ENCODE measurements around the gene PARD3B. TPM values are rescaled to one million over a fixed set of nuclear protein-coding genes. Genes with fewer than 3 reads are reported as not detected.
A peak's percentile ranks its signal among the peaks of the same experiment; 100 is the strongest.

Gene PARD3B
- total RNA-seq, 1 experiment from 2014 or later: 3.9 TPM

- H3K4me3 ChIP-seq (ENCODE audit: low read length): peak overlapping the region; percentile 25; the same call in 1 of the 2 replicates
- CTCF ChIA-PET: interaction anchor here (0.5 to 1.3 kb wide), 3 partner anchors 48 to 836 kb away, joined by 3 to 4 read pairs (median 3); no protein-coding TSS in a partner anchor
- H3K4me1 ChIP-seq (ENCODE audit: insufficient read depth, low read length): peaks cover 28% of the 10 kb centered on the region
- peak overlapping the region; percentile 57 for H3K27ac ChIP-seq (ENCODE audit: low read length)
- H3K4me2 ChIP-seq (ENCODE audit: low read length): peak overlapping the region; percentile 73
- no peaks in the 10 kb centered on the region for H3K9me2 ChIP-seq (replicated peaks; ENCODE audit: low read length)
- no peaks in the 10 kb centered on the region for H3F3A ChIP-seq (ENCODE audit: low read length, unreplicated experiment)
- TF ChIP-seq EZH2 (IDR thresholded peaks at IDR 0.05; ENCODE audit: low read length, unreplicated experiment): no peak
- TF ChIP-seq EZH2phosphoT487 (IDR thresholded peaks at IDR 0.05; ENCODE audit: borderline replicate concordance, low read length): no peak
- TF ChIP-seq CTCF (conservative IDR thresholded peaks at IDR 0.05; ENCODE audit: low read depth, low read length): no peak
- intact Hi-C loops (cut with micrococcal nuclease): loop anchor here (5.0 to 10.0 kb wide), 6 partner anchors 46 to 698 kb away; no protein-coding TSS in a partner anchor
- H3K79me2 ChIP-seq (ENCODE audit: low read length): no peaks in the 10 kb centered on the region
- H3K9ac ChIP-seq (ENCODE audit: low read length): no peak overlapping the region
- DNase-seq (peak; percentile 84), ATAC-seq (peak; percentile 93)
- H3K36me3 ChIP-seq (ENCODE audit: low read depth, low read length): no peaks in the 10 kb centered on the region
- POLR2A ChIA-PET (ENCODE audit: unreplicated experiment): interaction anchor here (0.5 to 0.7 kb wide), 3 partner anchors 99 to 842 kb away, joined by 3 to 4 read pairs (median 3); no protein-coding TSS in a partner anchor
- peak overlapping the region; percentile 11; the same call in 1 of the 2 replicates for H2AFZ ChIP-seq (ENCODE audit: low read length)
- no TSS peak for BruUV-seq (replicated peaks)
- H4K20me1 ChIP-seq (ENCODE audit: low read length): no peaks in the 10 kb centered on the region
- no peaks in the 10 kb centered on the region for H3K27me3 ChIP-seq (ENCODE audit: low read length)
- no peaks in the 10 kb centered on the region for H3K9me3 ChIP-seq (ENCODE audit: low read length)
These were observed 297.6 kb downstream of the PARD3B start for GRCh38 chr2:204842661-204843485.

GRCh38 chr2:204846471-204846870, 301.2 kb downstream of the PARD3B start:
- ChIA-PET POLR2A (ENCODE audit: unreplicated experiment) (no interaction called here), CTCF (no interaction called here)
- TF ChIP-seq CTCF (conservative IDR thresholded peaks at IDR 0.05; ENCODE audit: low read depth, low read length) (no peak), EZH2 (IDR thresholded peaks at IDR 0.05; ENCODE audit: low read length, unreplicated experiment) (no peak), EZH2phosphoT487 (IDR thresholded peaks at IDR 0.05; ENCODE audit: borderline replicate concordance, low read length) (no peak)
- no peak overlapping the region for H3K4me2 ChIP-seq (ENCODE audit: low read length)
- no peak for ATAC-seq
- BruUV-seq (replicated peaks): no TSS peak
- H3K27ac ChIP-seq (ENCODE audit: low read length): no peak overlapping the region
- intact Hi-C loops (cut with micrococcal nuclease): loop anchor here (10.0 kb wide), 2 partner anchors 312 to 702 kb away; no protein-coding TSS in a partner anchor
- H3F3A ChIP-seq (ENCODE audit: low read length, unreplicated experiment): no peaks in the 10 kb centered on the region
- no peak overlapping the region for H3K9ac ChIP-seq (ENCODE audit: low read length)
- H3K9me2 ChIP-seq (replicated peaks; ENCODE audit: low read length): no peaks in the 10 kb centered on the region
- no peaks in the 10 kb centered on the region for H3K27me3 ChIP-seq (ENCODE audit: low read length)
- peaks cover 37% of the 10 kb centered on the region for H3K4me1 ChIP-seq (ENCODE audit: insufficient read depth, low read length)
- H3K9me3 ChIP-seq (ENCODE audit: low read length): no peaks in the 10 kb centered on the region
- no peaks in the 10 kb centered on the region for H3K79me2 ChIP-seq (ENCODE audit: low read length)
- DNase-seq: no peak
- no peaks in the 10 kb centered on the region for H4K20me1 ChIP-seq (ENCODE audit: low read length)
- no peaks in the 10 kb centered on the region for H3K36me3 ChIP-seq (ENCODE audit: low read depth, low read length)
- H3K4me3 ChIP-seq (ENCODE audit: low read length): no peak overlapping the region
- no peak overlapping the region for H2AFZ ChIP-seq (ENCODE audit: low read length)

GRCh38 chr2:204849892-204850291, 304.6 kb downstream of the PARD3B start:
- H3K36me3 ChIP-seq (ENCODE audit: low read depth, low read length): no peaks in the 10 kb centered on the region
- DNase-seq (peak; percentile 74), ATAC-seq (no peak)
- H3K4me3 ChIP-seq (ENCODE audit: low read length): no peak overlapping the region
- no peaks in the 10 kb centered on the region for H3F3A ChIP-seq (ENCODE audit: low read length, unreplicated experiment)
- POLR2A ChIA-PET (ENCODE audit: unreplicated experiment): no interaction called here
- peaks cover 8% of the 10 kb centered on the region for H3K4me1 ChIP-seq (ENCODE audit: insufficient read depth, low read length)
- no peaks in the 10 kb centered on the region for H3K9me2 ChIP-seq (replicated peaks; ENCODE audit: low read length)
- no peaks in the 10 kb centered on the region for H4K20me1 ChIP-seq (ENCODE audit: low read length)
- H3K79me2 ChIP-seq (ENCODE audit: low read length): no peaks in the 10 kb centered on the region
- no peaks in the 10 kb centered on the region for H3K27me3 ChIP-seq (ENCODE audit: low read length)
- no peak for TF ChIP-seq CTCF (conservative IDR thresholded peaks at IDR 0.05; ENCODE audit: low read depth, low read length)
- TF ChIP-seq EZH2 (IDR thresholded peaks at IDR 0.05; ENCODE audit: low read length, unreplicated experiment): no peak
- TF ChIP-seq EZH2phosphoT487 (IDR thresholded peaks at IDR 0.05; ENCODE audit: borderline replicate concordance, low read length): no peak
- no TSS peak for BruUV-seq (replicated peaks)
- H3K4me2 ChIP-seq (ENCODE audit: low read length): no peak overlapping the region
- no peak overlapping the region for H3K9ac ChIP-seq (ENCODE audit: low read length)
- H3K27ac ChIP-seq (ENCODE audit: low read length): no peak overlapping the region
- H3K9me3 ChIP-seq (ENCODE audit: low read length): no peaks in the 10 kb centered on the region
- H2AFZ ChIP-seq (ENCODE audit: low read length): no peak overlapping the region
- intact Hi-C loops (cut with micrococcal nuclease): loop anchor here (10.0 kb wide), 2 partner anchors 315 to 705 kb away; no protein-coding TSS in a partner anchor
- CTCF ChIA-PET: no interaction called here

Measured in PC-3 (cell line).